Right cardiac atrium (tissue), 5 donors: ENCODE measurements around the gene MTG1. TPM values are rescaled to one million over a fixed set of nuclear protein-coding genes. Genes with fewer than 3 reads are reported as not detected.
"Not testable (repeated sequence)": the region's sequence is repeated elsewhere in the genome, so short reads cannot be mapped to it uniquely, and the experiment has no call there.

Experiments used
- ATAC-seq, 2 donors: fragments of 200-7000 bp; cut with Tn5 transposase; one replicate each; pipeline versions ENCODE4 v1.8.0 to v1.9.1; 2020; ENCODE audit warnings: moderate library complexity in 2 of 2, mild to moderate bottlenecking in 1 of 2
- DNase-seq, 3 donors: peaks; one replicate each; pipeline ENCODE4 v3.0.0-alpha.2; 2020
- H3K27ac ChIP-seq: one replicate; pipeline ENCODE4 v1.5.1; 2013; ENCODE audit warnings: mild to moderate bottlenecking, low read length, control low read depth, moderate library complexity
- H3K27me3 ChIP-seq: one replicate; pipeline ENCODE4 v1.6.1; 2013; ENCODE audit not compliant: control insufficient read depth, insufficient read depth
- H3K4me1 ChIP-seq: one replicate; pipeline ENCODE4 v1.6.1; 2013; ENCODE audit warnings: low read length; ENCODE audit not compliant: control insufficient read depth, insufficient read depth
- H3K4me3 ChIP-seq: one replicate; pipeline ENCODE4 v1.5.1; 2013; ENCODE audit warnings: low read length, control low read depth
- H3K9me3 ChIP-seq: one replicate; pipeline ENCODE4 v1.6.1; 2013; ENCODE audit warnings: low read length; ENCODE audit not compliant: control insufficient read depth
- whole genome bisulfite sequencing: extraction: QIAGEN DNeasy Blood & Tissue Kit; methylation state at CpG from one replicate; pipeline ENCODE4 v1.1.7; 2013; 5-methylcytosine and 5-hydroxymethylcytosine counted together
- intact Hi-C, 4 donors: fragments of 100-400 bp; cut with DNase I; formaldehyde crosslinking; loops; one replicate each; pipeline versions ENCODE4 v1.11.0 to v1.14.0; 2022 to 2023
- polyA plus RNA-seq: library from polyadenylated mRNA; stranded (reverse); fragments of 200-250 nt; gene quantifications from one replicate; pipeline ENCODE4 v1.2.3, GENCODE V29; 2013
- total RNA-seq, 4 donors: library from RNA; stranded (reverse); fragmentation: NEBNext Ultra II Directional; extraction: Animal tissue kit (Norgen Biotek cat#: 25700); gene quantifications; one replicate each; pipeline ENCODE4 v1.2.1, GENCODE V29; 2021
- donor health status: healthy with polysubstance abuse.
- donor health status: DM: no; HTN: yes; CAD: no.
- donor health status: DM: no; HTN: no; CAD: no.
- donor health status: DM: no; HTN: yes; CAD: no; lungs with severe emphysema.
- donor health status: DM: yes; HTN: yes; CAD: no.

MTG1 gene
- total and polyA plus RNA-seq, 5 donors, result 17.2 to 25.3 (median 21.4) TPM

DNA sequence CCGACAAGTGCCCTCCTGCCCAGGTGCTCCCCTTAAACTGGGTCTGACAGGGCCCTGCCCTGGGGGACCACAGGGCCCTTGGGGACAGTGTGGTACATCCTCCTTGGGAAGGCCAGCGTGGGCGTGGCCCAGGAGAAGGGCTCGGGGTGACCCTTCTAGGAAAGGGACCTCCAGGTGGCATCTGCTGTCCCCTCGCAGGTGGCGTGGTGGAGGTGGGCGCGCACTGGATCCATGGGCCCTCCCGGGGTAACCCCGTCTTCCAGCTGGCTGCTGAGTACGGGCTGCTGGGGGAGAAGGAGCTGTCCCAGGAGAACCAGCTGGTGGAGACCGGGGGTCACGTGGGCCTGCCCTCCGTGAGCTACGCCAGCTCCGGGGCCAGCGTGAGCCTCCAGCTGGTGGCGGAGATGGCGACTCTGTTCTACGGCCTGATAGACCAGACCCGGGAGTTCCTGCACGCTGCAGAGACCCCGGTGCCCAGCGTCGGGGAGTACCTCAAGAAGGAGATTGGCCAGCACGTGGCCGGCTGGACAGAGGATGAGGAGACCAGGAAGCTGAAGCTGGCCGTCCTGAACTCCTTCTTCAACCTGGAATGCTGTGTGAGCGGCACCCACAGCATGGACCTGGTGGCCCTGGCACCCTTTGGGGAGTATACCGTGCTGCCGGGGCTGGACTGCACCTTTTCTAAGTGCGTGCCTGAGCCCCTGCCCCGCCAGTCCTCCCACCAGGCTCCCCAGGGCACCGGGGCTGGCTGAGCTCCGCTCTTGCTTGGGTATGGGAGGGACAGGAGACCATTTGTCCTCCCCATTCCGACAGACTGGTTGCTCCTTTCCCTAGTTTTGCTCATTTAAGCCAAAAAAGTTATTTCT lies 13.9 kb upstream of the MTG1 start:
- no peaks in the 10 kb centered on the region for H3K9me3 ChIP-seq
- peaks cover 4% of the 10 kb centered on the region for H3K4me1 ChIP-seq
- peak; percentile 42 to 76 (median 75) for DNase-seq
- peak; percentile 0 to 9 for ATAC-seq
- 92% methylated on average over 36 of the region's 36 CpGs for WGBS
- H3K27me3 ChIP-seq, result no peaks in the 10 kb centered on the region
- intact Hi-C loops, result no loop called here
- peak overlapping the region; percentile 92 for H3K4me3 ChIP-seq
- H3K27ac ChIP-seq, result no peak overlapping the region

DNA sequence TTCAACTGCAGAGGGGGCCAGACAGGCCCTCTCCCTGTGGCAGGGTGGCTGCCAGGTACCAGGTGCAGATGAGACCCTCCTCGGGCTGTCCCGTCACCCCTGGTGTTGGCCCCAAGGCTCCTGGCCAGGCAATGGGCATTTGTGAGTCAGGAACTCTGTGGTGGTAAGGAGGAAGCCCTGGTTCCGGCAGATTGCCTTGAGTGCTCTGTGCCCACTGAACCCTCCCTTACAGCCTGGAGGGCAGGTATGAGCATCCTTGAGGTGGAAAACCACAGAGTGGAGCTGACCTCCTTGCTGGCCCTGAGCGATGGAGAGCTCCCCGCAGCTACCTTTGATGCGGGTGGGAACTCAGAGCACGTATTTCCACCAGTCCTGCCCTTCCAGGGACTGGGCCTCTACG lies 12.9 kb upstream of the MTG1 start:
- intact Hi-C loops, result no loop called here
- no peak overlapping the region for H3K27ac ChIP-seq
- no peak for ATAC-seq
- peak in 2 of 3 donors; percentile 40 to 49 for DNase-seq
- H3K9me3 ChIP-seq, result no peaks in the 10 kb centered on the region
- WGBS, result 84% methylated on average over 8 of the region's 8 CpGs
- no peak overlapping the region for H3K4me3 ChIP-seq
- H3K27me3 ChIP-seq, result no peaks in the 10 kb centered on the region
- peaks cover 4% of the 10 kb centered on the region for H3K4me1 ChIP-seq

- Histone ChIP-seq H3K4me1 (peaks cover 4% of the 10 kb centered on the region), H3K4me3 (no peak overlapping the region), H3K27me3 (no peaks in the 10 kb centered on the region), H3K9me3 (no peaks in the 10 kb centered on the region), H3K27ac (no peak overlapping the region)
- 93% methylated on average over 4 of the region's 4 CpGs for WGBS
- DNase-seq (peak in 1 of 3 donors; percentile 9), ATAC-seq (no peak)
- intact Hi-C loops, result no loop called here
Measured at GRCh38 chr10:133383551-133383950, 10.4 kb upstream of the MTG1 start.

GRCh38 chr10:133384071-133384470 lies 9.9 kb upstream of the MTG1 start:
- intact Hi-C loops, result no loop called here

DNA sequence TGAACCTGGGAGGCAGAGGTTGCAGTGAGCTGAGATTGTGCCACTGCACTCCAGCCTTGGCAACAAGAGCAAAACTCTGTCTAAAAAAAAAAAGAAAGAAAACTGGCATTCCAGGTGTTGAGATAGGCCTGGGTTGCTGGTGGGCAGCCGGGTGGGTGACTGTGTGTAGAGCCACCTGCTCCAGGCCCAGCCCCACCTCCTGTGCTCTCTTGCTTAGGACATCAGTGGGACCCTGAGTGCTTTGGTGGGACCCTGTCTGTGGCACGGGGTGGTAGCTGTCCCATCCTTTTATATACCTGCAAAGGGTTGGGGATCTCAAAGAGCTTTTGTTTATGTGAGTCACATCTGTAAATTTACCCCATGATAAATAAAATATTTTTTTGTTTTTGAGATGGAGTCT lies 8.7 kb upstream of the MTG1 start:
- ATAC-seq, result no peak
- Histone ChIP-seq H3K27me3 (no peaks in the 10 kb centered on the region), H3K4me1 (no peaks in the 10 kb centered on the region), H3K9me3 (no peaks in the 10 kb centered on the region), H3K27ac (no peak overlapping the region), H3K4me3 (no peak overlapping the region)
- peak in 2 of 3 donors; percentile 4 to 23 for DNase-seq
- 92% methylated on average over 2 of the region's 2 CpGs for WGBS
- intact Hi-C loops, result no loop called here

More at GRCh38 chr10:133384071-133384470, 9.9 kb upstream of the MTG1 start:
- Histone ChIP-seq H3K27ac (no peak overlapping the region), H3K9me3 (no peaks in the 10 kb centered on the region), H3K4me1 (peaks cover 4% of the 10 kb centered on the region), H3K27me3 (no peaks in the 10 kb centered on the region), H3K4me3 (no peak overlapping the region)
- 90% methylated on average over 13 of the region's 13 CpGs for WGBS
- ATAC-seq (no peak), DNase-seq (peak in 2 of 3 donors; percentile 11 to 31)

GRCh38 chr10:133386951-133387350 lies 7.0 kb upstream of the MTG1 start:
- 100% methylated on average over 4 of the region's 4 CpGs for WGBS
- H3K4me1 ChIP-seq, H3K27me3 ChIP-seq, H3K9me3 ChIP-seq, H3K27ac ChIP-seq, H3K4me3 ChIP-seq, intact Hi-C loops, ATAC-seq: not testable (repeated sequence)
- peak in 1 of 3 donors; percentile 22 for DNase-seq

DNA sequence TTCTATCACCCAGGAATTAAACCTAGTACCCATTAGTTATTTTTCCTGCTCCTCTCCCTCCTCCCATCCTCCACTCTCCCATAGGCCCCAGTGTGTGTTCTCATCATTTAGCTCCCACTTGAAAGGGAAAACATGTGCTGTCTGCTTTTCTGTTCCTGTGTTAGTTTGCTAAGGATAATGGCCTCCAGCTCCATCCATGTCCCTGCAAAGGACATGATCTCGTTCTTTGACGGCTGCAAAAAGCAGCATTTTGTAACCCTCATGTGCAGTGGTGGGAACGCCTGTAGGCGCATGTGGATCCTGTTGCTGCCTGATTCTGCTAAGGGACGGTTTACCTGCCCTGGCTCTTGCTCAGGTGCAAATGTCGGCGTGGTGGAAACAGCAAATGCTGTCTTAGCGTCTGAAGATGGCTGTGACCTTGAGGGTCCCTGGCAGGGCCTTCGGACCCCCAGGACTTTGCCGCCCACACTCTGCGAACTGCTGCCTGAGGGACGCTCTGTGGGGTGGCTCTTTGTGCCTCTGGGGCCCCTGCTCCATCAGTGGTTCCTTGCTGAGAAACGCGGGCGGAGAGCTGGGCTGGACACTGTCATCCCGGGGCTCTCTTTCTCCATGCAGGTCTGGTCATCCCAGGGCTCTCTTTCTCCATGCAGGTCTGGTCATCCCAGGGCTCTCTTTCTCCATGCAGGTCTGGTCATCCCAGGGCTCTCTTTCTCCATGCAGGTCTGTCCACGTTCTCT lies 5.6 kb upstream of the MTG1 start:
- Histone ChIP-seq H3K27me3 (no peaks in the 10 kb centered on the region), H3K4me3 (no peak overlapping the region), H3K4me1 (no peaks in the 10 kb centered on the region), H3K27ac (no peak overlapping the region), H3K9me3 (no peaks in the 10 kb centered on the region)
- no peak for ATAC-seq
- intact Hi-C loops, result no loop called here
- DNase-seq, result peak in 2 of 3 donors; percentile 5 to 14
- 86% methylated on average over 17 of the region's 17 CpGs for WGBS

DNA sequence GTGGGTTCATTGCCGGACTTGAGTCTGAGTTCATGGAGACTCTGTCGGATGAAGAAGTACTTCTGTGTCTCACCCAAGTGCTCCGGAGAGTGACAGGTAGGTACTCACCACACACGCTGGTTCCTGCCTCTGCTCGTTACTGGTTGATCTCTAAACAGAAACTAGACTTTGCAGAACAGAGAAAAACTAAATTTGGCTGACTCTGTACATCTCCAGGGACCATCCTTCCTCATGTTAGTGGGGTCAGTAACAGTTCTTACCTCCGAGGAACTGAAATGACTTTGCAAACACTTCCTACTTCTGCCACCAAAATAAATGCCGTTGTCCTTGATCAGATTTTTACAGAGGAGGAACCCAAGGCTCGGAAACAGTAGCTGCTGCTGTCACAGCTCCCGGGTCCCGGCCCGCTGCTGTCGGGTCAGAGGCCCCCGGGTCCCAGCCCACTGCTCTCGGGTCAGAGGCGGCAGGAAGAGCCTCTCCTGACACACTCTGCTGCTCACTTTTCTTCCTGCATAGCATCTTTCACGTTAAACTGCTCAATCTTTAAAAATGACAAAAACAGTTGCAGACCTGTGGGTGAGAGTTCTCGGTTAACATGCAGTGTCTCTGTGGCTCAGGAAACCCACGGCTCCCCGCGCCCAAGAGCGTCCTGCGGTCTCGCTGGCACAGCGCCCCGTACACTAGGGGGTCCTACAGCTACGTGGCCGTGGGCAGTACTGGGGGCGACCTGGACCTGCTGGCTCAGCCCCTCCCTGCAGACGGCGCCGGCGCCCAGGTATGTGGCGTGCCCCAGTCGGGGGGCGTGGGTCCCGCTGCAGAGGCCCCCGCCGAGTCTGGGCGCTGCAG lies 4.8 kb upstream of the MTG1 start:
- ATAC-seq, result no peak
- Histone ChIP-seq H3K4me3 (no peak overlapping the region), H3K4me1 (no peaks in the 10 kb centered on the region), H3K27ac (peak overlapping the region; percentile 49), H3K9me3 (no peaks in the 10 kb centered on the region), H3K27me3 (no peaks in the 10 kb centered on the region)
- peak in 2 of 3 donors; percentile 53 to 63 for DNase-seq
- intact Hi-C loops, result no loop called here
- 72% methylated on average over 39 of the region's 39 CpGs for WGBS

- H3K27me3 ChIP-seq, result no peaks in the 10 kb centered on the region
- DNase-seq (peak in 2 of 3 donors; percentile 36 to 48), ATAC-seq (no peak)
- WGBS, result 90% methylated on average over 19 of the region's 19 CpGs
- H3K9me3 ChIP-seq, result no peaks in the 10 kb centered on the region
- no peaks in the 10 kb centered on the region for H3K4me1 ChIP-seq
- intact Hi-C loops, result no loop called here
- no peak overlapping the region for H3K4me3 ChIP-seq
- no peak overlapping the region for H3K27ac ChIP-seq
Measured at GRCh38 chr10:133390597-133391248, 3.2 kb upstream of the MTG1 start.

DNA sequence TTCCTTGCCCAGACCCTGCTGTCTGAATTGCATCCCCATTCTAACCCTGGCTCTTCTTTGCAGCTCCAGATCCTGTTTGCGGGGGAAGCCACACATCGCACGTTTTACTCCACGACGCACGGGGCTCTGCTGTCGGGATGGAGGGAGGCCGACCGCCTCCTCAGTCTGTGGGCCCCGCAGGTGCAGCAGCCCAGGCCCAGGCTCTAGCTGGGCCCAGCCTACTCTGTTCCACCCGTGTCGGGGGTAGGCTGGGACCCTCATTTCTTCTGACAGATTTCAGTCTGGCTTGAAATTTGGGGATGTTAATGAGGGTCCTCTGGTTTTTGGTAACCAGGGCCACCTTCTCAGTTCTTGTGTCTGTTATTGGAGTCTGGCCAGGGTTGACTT lies 2.7 kb upstream of the MTG1 start:
- ATAC-seq (no peak), DNase-seq (peak in 1 of 3 donors; percentile 26)
- H3K27me3 ChIP-seq, result no peaks in the 10 kb centered on the region
- H3K9me3 ChIP-seq, result no peaks in the 10 kb centered on the region
- H3K4me3 ChIP-seq, result no peak overlapping the region
- intact Hi-C loops, result no loop called here
- 94% methylated on average over 12 of the region's 12 CpGs for WGBS
- H3K4me1 ChIP-seq, result no peaks in the 10 kb centered on the region
- H3K27ac ChIP-seq, result no peak overlapping the region
